Left forelimb (tissue), 1 donor: Measurements from ENCODE around the gene DGKI.

ENCODE experiments used
- DNase-seq: peaks from one replicate; pipeline ENCODE4 v3.0.0-alpha.2; 2018; ENCODE audit warnings: low spot score

DGKI gene

DNA sequence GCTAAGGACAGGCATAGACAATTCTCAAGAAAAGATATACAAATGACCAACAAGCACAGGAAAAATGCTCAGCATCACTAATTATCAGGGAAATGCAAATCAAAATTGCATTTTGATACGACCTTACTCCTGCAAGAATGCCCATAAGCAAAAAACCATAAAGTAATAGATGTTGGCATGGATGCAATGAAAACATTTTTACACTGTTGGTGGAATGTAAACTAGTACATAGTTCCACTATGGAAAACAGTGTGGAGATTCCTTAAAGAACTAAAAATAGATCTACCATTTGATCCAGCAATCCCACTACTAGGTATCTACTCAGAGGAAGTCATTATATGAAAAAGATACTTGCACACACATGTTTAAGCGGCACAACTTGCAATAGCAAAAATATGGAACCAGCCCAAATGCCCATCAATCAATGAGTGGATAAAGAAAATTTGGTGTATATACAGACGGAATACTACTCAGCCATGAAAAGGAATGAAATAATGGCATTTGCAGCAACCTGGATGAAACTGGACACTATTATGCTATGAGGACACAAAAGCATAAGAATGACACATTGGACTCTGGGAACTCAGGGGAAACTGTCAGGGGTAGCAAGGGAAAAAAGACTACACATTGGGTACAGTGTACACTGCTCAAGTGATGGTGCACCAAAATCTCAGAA is 59.3 kb downstream of the DGKI start:
- DNase-seq, result no peak

DNA sequence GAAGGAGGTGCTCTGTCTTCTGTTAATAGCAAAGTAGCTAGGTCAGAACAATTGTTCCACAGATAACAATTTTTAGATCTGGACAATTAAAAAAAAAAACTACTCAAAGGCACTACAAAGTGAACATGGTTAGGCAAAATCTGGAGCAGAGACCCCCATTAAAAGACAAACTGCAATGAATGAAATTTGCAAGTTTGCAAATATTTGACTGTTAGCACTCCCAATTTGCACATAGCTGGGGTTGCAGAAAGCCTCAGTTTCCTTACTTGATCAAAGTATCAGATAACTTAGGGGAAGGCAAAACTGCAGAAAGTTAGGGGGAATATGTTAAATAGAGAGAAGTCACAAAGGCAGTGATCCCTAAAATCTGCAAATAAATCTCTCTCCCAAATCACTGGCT is 68.3 kb downstream of the DGKI start:
- no peak for DNase-seq

DNA sequence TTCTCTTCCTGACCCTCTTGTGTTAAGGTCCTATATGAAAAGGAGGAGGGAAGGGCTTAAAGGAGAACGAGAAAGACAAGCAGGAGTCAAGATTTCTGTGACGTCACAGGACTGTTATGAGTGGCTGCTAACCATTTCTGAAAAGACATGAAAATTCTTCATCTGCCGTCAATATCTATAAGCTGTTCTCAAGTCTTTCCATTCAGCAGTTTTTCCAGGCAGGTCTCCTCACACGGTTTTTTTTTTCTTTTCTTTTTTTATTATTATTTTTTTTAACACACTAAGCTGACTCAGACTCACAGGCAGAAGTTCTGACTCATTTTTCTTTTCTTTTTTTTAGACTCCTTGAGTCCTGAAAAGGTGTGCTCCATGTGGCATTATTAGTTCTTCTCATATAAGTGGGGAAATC is 72.0 kb downstream of the DGKI start:
- DNase-seq, result no peak

DNA sequence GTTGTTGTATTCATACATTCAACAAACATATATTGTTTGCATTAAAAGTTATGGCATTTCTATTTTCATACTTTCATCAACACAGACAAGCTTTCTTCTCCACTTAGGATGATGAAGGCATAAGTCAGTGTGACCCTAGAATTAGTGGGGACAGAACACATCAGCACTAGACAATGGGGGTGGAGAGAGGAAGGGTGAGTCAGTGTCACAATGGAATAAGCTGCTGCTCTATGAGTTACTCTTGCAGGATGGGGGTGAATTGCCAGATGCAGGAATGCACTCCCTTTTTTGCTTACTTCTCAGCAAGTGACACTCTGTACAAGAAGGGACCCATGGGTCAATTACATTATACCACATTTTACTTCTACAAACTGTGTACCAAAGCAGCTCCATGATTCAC is 74.0 kb downstream of the DGKI start:
- no peak for DNase-seq

DNA sequence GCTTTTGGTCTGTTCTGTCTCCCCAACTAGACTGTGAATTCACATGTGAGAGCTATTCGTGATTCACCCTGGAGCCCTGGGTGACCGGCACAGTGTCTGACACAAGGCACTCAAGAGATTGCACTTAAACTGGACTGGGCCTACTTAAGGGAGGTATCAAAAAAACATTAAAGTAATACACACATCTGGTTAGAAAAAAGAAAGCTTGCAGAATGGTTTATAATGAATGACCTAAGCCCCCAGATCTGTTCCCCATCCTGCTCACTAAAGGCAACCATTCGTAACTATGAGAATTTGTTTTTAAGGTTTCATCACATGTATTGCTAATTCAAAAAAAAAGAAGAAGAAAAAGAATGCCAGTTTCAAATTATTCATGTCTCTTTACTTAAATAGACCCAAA is 74.5 kb downstream of the DGKI start:
- DNase-seq, result no peak

DNA sequence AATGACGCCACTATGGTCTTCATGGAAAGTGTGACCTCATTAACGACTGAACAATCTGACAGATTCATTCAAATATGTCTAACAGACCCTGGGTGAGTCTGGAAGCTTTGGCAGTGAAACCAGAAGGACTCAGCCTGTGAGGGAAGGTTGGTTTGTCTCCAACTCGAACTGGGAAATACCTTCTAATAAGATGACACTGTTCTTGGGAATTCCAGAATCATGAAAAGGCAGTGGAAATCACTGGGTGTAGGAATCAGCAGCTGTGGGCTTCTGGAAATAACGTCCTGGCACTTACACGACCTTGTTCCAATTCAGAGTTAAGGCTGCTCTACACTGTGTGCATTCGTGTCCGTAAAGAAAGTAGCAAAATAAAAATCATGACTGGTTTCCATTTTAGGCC is 75.1 kb downstream of the DGKI start:
- DNase-seq, result no peak

DNA sequence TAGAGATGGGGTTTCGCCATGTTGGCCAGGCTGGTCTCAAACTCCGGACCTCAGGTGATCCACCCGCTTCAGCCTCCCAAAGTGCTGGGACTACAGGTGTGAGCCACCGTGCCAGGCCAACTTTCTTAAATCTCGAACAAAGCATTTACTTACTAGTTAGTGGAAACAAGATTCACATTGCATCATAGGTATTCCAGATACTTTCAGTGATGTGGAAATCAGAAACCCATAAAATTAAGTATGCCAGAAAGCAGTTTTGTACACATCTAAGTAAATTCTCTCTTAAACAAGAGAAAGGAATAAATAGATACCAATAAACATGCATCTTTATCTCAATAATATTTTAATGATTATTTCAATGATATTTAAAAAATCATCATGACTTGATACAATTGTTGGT is 75.5 kb downstream of the DGKI start:
- DNase-seq, result no peak

DNA sequence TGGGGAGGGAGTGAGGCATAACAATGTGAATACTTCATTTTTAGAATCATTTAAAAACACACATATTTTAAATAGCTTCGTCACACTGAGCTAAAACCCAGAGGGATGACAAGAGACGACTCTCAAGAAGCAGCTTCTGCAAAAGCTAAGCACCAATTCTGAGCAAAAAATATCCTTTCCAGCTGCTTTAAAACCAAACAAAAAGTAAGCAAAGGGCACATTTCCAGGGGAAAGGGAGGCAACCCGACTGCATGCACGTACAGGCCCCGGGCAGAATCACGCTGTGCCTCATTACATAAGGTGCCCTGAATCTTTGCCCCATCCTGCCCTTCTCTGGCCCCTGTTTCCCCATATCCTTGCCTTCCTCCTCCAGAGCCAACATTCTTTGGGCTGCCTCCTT is 78.4 kb downstream of the DGKI start:
- DNase-seq, result no peak

DNA sequence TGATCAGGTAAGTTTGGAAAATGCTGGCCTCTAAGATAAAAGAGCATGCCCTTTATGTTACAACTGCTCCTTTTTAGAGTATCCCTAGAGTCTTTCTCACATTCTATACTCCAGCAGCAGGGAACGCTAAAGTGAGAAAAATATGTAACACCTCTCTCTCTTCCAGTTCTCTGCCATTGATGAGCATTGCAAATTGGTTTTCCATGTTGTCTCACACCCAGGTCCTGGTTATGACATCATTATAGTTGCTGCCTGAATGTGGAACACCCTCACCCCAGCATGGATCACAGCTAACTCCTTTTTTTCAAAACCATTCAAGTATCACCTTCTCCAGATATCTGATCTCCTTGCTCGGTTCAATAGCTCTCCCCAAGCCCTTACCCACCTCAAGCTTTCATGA is 84.4 kb downstream of the DGKI start:
- no peak for DNase-seq

DNA sequence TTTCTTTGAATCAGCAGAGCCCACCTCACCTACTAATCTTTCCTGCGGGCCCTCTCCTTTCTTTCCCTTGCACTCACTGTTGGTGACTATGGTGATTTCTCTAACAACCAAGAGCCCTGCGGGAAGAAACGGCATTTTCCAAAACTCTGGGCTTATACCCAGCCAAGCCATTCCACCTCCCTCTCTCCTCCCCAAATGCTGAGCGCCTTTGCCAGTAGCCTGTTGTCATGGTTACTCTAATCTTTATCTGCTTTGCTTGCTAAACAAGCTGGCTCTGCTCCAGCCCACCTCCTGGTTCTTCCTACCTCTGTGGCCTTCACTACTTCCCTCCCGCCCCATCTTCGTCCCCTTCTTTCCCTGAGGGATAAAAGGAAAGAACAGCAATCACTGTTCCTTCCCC is 86.7 kb downstream of the DGKI start:
- no peak for DNase-seq

DNA sequence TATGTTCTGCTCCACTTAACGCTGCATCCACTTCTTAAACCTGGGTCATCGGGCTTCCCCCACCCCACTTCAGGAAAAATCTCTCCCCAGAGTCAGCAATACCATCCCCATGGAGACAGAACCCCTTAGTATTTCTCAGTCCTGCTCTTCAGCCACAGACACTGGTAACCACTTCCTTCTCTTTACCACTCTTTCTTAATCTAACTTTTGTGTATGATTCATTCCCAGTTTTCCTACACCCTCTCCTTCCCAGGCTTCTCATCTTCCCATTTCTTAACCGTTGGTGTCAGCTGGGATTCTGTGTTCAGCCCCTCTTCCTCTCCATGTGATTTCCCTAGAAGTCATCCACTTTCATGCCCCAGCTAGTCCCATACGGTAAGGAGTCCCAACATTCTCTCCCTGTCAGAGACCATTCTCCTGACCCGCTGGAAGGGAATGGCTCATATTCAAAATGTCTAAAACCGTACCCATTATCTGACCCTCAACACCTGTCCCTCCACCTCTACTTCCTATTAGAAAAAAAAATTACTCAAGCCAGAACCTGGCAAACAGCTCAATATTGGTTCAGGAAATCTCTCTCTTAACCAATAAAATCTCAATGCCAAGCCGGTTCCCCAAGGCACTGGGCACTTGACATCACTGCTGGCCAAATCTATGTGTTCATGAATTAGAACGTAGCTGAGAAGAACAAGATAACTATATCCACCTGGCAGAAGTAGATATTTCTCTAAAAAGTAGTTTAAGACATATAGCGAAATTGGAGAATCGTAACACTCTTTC is 89.4 kb downstream of the DGKI start:
- no peak for DNase-seq

DNA sequence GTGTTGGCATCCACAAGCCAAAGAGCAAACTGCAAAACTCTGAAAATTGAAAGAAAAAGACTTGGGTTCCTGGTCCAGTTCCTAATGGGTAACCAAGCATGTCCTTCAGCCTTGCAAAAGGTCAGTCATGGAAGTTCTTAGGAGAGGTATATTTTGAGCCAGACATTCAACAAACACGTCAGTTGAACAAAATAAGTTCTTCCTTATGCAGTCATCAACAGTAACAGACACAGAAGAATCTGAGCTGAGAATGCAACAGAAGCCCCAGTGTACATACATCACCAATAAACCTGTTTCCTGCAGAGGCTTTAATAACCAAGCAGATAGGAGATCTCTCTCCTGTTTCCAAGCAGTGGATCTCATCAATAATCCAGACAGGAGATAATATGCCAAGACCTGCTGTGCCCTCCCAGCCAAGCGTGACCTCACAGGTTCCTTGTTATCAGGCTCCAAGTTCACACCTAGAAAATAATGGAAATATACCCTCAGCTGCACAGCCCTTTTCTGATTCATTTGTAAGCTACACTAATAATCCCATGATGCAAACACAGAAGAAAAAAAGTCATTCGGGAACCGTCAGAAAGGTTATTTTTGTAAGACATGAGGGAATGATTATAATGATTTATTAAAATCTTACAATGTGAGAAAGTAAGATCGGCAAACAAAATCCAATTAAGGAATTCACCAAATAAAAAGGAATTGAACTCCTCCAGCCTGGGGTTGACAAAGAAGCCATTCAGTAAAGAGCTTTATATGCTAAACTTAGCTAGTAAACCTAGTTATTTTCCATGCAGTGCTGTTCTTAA is 90.7 kb downstream of the DGKI start:
- DNase-seq, result no peak

DNA sequence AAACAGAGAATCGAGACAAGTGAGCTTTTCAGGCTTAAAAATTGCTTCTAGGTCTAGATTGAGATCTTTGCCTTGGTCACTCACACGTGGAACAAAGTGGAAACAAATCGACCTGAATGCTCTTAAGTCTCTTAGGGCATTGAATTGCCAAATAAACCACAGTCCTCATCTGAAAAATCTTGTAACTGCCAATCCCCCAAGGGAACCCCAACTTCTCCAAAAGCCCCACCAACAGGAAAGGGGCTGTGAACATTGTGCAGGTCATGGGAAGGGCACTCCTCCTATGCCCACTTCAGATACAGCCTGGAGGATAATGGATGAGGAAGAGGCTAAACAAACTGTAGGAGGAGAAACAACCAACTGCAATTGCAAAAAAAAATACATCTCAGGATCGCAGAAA is 91.3 kb downstream of the DGKI start:
- DNase-seq, result no peak

DNA sequence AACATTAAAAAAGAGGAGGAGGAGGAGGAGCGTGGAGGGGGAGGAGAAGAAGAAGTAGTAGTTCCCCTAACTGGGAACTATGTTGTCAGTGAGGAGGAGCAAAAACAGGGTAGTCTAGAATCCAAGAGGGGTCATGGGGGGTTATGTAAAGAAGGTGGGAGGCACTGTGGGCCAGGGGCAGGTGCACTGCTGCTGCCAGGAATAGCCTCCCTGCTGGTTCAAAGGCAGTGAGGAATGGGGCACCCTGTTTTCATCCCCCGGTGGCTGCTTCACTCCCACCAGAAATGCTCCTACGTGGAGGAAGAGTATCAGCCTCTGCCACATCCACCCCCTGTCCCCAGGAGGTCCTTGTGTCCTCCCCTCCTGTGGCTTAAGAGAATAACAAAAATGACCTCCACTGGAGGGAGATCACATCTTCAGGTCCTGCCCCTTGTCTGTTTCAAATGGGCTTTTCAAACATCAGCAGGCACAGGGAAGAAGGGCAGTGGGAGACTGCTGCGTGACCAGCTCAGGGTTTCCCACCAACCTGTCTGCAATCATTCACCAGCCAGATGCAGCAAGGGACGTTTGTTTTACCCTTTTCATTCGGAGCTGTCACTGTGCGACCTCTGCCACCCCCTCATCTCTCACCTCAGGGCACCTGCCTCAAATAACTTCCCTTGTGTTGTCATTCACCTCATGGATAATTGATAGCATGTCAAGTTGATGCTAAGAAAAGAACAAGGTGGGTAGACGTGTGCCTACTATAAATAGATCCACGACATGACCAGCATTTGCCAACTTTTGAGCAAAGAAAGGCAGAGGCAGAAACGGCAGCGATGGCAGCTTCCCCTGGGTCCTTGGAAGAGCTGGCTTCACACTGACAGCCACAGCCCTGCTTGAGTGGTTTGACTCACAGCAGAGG is 92.6 kb downstream of the DGKI start:
- no peak for DNase-seq

DNA sequence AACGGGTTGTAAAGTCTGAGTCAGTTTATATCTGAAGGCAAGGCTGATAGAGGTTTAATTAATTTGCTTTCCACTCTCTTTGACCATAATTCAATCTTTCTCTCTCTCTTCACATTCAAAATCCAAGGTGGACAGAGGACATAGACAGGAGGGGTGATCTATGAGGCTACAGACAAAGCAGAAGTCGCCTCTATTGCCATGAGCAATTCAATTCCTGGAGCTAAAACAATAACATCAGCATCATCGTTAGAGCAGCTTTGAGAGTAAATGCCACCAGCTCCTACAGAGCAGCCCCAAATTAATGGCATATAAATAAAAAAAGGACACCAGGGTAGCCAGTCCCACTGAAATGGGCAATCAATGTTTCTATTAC is 93.2 kb downstream of the DGKI start:
- DNase-seq, result no peak

DNA sequence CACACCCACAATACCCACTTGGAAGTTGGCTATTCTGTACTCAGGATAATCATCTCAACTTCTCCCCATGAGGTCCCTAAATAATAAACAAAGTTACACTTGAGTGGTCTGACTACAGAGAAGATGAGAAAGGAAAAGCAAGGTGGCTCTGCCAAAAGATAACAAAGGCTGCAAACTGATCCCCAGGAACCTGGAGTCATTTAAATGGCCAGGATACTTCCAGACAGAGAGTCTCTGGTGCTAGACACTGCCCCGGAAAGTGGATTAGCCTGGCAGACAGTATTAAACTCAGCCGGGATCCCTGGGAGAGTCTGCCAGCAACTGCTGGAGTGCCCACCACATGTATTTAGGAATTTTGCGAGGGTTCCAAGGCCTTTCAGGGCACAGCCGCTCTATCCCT is 93.7 kb downstream of the DGKI start:
- no peak for DNase-seq

DNA sequence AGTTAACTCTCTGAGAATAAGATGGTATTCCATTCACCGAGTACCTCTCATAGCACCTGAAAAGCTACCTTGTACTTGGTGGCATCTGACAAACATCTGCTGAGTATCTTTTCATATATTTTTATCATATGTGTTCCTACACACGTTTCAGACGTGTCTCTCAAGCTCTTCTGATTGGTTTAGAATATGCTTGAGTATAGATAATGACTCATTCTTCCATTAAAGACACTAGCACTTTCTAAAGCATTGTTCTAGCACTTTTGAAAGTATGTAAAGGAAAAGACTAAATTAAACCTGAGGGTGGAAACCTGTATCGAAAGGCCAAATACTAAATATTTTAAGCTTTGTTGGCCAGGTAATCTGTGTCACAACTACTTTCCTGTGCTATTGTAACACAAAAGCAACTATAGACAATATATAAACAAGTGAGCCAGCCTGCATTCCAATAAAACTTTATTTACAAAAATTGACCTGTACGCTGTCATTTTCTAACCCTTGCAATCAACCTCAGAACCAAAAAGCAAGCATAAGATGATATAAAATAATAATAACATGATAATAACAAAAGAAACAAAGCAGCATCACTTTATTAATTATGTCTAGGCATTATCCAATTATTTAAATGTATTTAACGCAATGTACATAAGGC is 95.3 kb downstream of the DGKI start:
- DNase-seq, result no peak

DNA sequence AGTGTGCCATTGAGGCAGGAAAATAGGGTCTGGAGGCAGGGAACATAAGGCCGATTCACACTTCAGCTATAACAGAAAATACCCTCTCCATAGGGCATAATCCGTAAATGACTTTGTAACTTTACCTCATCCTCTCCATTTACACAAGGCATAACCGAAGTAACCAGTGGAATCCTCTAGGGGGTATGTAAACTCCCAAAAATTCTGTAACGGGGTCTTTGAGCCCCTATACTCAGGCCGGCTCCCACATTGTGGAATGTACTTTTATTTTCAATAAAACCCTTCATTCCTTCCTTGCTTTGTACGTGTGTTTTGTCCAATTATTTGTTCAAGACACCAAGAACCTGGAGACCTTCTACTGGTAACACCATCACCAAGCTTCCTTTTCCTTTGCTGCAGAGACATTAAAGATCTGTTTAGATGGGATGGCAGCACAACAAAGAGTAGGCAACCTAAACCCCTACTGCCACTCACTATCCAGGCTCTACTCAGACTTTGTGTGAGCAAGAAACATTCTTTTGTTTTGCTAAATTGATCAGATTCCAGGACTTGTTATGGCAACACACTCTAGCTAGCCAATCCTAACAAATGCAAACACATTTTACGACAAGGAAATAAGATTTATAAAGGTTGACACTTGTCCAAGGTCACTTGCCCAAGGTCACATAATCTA is 99.3 kb downstream of the DGKI start:
- DNase-seq, result no peak

DNA sequence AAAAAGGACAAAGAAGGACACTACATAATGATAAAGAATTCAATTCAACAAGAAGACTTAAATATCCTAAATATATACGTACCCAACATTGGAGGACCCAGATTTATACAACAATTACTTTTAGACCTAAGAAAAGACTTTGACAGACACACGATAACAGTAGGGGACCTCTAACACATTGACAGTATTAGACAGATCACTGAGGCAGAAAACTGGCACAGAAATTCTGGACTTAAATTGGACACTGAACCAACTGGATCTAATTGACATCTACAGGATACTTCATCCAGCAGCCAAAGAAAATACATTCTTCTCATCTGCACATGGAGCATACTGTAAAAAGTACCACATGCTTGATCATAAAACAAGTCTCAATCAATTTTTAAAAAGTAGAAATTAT is 103.8 kb downstream of the DGKI start:
- no peak for DNase-seq

DNA sequence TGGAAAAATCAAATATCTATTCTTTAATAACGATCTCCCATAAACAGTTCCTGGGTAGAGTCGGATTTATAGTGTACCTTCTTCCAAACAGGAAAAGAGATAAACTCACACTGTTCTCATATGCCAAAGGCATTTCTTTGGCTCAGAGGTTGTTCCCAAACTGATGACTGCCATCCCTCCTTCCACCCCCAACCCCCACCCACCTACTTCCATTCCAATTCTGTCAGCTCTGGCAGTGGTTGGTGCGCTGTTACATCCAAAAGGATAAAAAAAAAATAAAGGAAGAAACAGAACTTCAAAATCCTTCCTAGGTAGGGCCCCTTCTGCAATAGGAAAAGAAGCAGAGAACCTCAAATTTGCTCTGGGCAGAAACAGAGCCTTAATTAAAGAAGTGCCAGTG is 104.7 kb downstream of the DGKI start:
- no peak for DNase-seq

DNA sequence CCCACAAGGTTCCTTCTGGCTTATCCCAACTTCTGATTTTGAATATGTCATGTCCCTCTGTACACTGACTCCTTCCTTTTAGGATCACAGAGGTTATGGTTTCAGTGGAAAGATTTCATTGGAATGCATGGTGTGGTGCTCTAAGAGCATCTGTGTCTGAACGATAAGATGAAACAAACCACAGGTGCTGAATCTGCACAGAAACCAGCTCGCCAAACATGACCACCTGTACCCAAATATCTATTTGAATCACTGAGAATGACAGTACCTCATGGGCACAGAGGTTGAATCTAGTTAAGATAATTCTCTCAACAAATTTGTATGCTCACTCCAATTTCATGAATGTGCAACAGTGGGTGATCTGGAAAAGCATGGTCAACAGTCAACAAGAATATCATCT is 105.3 kb downstream of the DGKI start:
- DNase-seq, result no peak
